Kidney tubule cell (primary cell): ENCODE data around the gene ANXA3.
A peak's percentile ranks its signal among the peaks of the same experiment; 100 is the strongest.
"Not testable (repeated sequence)": the region's sequence is repeated elsewhere in the genome, so short reads cannot be mapped to it uniquely, and the experiment has no call there.

ENCODE experiments used
- DNase-seq: peaks from one replicate; pipeline ENCODE4 v3.0.0-alpha.2; 2018; ENCODE audit warnings: low spot score

Gene ANXA3

GRCh38 chr4:78551420-78552351 is at the start of gene ANXA3:
TSS of gene ANXA3 (plus strand) at chr4:78551770. CDS start at chr4:78554474, 2,704 bp downstream.
- DNase-seq = peak; percentile 81

- not testable (repeated sequence) for DNase-seq
Observed at GRCh38 chr4:78506260-78506659, 45.3 kb upstream of the ANXA3 start.

- no peak for DNase-seq
Observed at GRCh38 chr4:78509043-78509442, 42.5 kb upstream of the ANXA3 start.

GRCh38 chr4:78510108-78510507 is 41.5 kb upstream of the ANXA3 start:
- no peak for DNase-seq

- no peak for DNase-seq
Observed at GRCh38 chr4:78510681-78511080, 40.9 kb upstream of the ANXA3 start.

- DNase-seq = no peak
Observed at GRCh38 chr4:78512357-78512920, 39.1 kb upstream of the ANXA3 start.

- DNase-seq = no peak
Observed at GRCh38 chr4:78513411-78513975, 38.1 kb upstream of the ANXA3 start.

GRCh38 chr4:78517050-78517652 is 34.4 kb upstream of the ANXA3 start:
- DNase-seq = peak; percentile 50

GRCh38 chr4:78518561-78518960 is 33.0 kb upstream of the ANXA3 start:
- DNase-seq = no peak

GRCh38 chr4:78519962-78520361 is 31.6 kb upstream of the ANXA3 start:
- DNase-seq = no peak

- no peak for DNase-seq
Observed at GRCh38 chr4:78520808-78521226, 30.8 kb upstream of the ANXA3 start.

- no peak for DNase-seq
Observed at GRCh38 chr4:78524009-78524408, 27.6 kb upstream of the ANXA3 start.

GRCh38 chr4:78525559-78525958 is 26.0 kb upstream of the ANXA3 start:
- DNase-seq = peak; percentile 24

- no peak for DNase-seq
Observed at GRCh38 chr4:78527103-78527502, 24.5 kb upstream of the ANXA3 start.

- no peak for DNase-seq
Observed at GRCh38 chr4:78527555-78527954, 24.0 kb upstream of the ANXA3 start.

GRCh38 chr4:78528327-78528726 is 23.2 kb upstream of the ANXA3 start:
- peak; percentile 35 for DNase-seq

- peak; percentile 46 for DNase-seq
Observed at GRCh38 chr4:78529569-78530209, 21.9 kb upstream of the ANXA3 start.

- DNase-seq = peak; percentile 22
Observed at GRCh38 chr4:78532046-78532445, 19.5 kb upstream of the ANXA3 start.

- no peak for DNase-seq
Observed at GRCh38 chr4:78533854-78534253, 17.7 kb upstream of the ANXA3 start.

GRCh38 chr4:78534286-78534955 is 17.1 kb upstream of the ANXA3 start:
- peak; percentile 80 for DNase-seq

GRCh38 chr4:78542373-78542772 is 9.2 kb upstream of the ANXA3 start:
- DNase-seq = peak; percentile 39
